Suppressor macrophage (primary cell): ENCODE data around the gene LAMA3.
A peak's percentile ranks its signal among the peaks of the same experiment; 100 is the strongest.

Experiments
- DNase-seq, 4 experiments: peaks; one replicate each; pipeline ENCODE4 v3.0.0-alpha.2; 2020 to 2022

LAMA3 gene

DNA sequence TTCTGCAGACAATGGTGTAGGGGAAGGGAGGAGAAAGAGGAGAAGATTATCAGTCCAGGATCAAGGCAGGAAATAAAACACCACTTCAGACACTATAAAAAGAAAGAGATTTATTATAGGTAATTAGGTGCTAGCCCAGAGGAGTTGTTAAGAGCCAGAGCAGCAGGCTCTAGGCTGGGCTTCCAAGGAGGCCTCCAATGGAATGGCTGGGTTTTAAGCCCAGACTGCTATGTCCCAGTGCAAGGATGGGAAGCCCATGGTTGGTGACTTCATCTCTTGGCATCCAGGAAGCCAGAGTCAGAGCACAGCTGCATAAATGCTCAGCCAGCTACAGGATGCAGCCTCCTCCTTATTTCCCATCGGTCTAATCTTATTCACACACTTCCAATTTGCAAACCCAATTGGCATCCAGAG, 95.6 kb downstream of the LAMA3 start:
- no peak for DNase-seq

DNA sequence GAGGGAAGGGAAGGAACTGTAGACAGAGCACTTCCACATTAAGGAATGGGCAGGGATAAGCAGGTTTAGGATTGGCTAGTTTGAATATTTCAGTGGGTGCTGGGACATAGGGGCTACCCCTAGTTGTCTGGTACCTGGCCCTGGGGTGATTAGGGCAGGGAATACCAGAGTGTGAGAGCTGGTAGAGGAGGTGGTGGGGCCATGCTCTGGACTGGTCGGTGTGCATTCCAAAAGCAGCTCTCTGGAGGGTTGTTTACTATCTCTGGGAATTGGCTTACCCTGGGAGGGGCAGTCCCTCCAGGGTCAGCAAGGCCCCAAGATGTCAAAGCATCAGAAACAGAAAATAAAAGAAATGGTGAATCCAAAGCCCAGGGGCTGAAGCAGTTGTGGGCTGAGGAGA, 103.8 kb downstream of the LAMA3 start:
- DNase-seq, result no peak

DNA sequence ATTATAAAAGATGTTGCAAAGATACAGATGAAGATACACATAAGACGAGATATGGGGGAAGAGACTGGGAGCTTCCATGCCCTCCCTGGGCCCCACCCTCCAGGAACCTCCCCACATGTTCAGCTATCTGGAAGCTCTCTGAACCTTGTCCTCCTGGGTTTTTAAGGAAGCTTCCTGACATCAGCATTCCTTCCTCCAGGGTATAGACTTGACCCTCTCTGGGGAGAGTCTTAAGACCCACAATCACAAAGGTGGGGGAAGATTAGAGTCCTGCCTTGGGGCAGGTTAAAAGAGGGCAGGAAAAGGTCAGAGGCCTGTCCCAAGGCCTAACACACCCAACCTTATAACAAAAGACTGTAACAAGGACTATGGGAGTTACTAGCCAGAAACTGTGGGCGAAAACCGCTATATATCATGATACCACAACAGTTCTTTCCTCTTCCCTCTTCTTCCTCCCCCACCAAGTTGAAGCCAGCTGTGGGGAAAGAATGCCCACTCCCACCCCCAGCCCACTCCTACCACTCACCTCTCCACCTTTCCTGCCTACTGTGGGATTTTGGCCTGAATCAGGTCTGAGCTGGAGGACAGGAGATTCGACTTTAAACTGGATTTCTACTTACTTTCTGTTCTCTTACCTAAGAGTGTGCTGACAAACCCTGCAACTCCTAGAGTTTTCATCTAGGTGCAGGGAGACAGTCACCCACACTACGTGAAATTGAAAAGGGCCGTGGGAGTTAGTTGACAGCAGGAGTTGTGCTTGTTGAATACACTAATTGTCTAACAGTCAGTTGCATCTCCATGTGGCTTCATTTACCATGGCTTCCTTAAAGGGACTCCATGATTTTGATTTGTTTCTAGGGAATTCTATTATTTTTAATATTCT, 105.0 kb downstream of the LAMA3 start:
- DNase-seq, result peak in 1 of 4 experiments; percentile 11

DNA sequence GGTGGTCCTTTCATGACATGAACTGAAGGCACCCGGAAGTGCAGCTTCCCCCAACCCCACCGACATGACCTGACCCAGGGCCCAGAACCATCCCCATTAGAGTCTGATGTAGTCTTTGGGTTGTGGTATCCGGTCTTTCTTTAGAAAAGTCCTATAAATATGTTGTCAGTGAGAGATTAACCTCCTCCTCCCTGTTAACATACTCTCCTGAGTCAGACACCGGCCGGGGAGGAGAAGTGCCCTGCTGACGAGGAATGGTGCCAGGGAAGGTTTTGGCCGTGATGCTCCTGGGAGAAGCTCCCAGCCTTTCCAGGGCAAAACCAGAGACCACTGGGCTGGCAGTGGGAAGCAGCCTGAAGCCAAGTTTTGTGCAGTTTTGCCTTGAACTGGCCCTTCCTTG, 109.0 kb downstream of the LAMA3 start:
- no peak for DNase-seq

DNA sequence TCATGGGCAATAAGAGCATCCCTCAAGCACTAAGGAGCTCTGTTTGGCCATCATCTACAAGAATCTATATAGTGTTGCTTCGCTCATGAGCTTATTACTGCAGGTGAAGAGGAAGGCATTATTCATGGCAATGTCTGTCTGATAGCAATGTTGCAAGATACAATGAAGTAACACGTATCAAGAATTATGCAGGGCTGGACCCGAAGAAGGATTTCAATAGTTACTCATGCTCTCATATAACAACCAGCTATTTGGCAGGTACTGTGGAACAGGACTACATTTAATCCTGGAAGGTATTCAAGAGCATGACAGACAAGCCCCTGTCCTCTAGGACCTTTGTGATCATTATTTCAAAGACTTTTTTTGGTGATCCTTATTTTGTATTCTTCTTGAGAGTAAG, 109.6 kb downstream of the LAMA3 start:
- DNase-seq, result no peak

DNA sequence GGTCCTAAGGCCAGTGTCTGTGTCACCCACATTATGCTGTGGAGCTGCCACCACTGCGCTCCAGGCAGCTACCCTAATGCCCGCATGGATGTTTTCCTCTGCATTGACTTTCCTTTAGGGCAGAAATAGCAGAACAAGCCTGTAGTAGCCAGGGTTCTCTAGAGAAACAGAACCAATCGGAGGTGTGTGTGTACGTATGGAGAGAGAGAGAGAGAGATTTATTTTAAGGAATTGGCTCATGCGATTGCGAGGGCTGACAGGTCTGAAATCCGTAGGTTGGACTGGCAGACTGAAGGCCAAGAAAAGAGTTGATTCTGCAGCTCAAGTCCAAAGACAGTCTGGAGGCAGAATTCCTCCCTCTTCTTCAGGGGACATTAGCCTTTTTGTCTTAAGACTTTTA, 110.3 kb downstream of the LAMA3 start:
- no peak for DNase-seq

DNA sequence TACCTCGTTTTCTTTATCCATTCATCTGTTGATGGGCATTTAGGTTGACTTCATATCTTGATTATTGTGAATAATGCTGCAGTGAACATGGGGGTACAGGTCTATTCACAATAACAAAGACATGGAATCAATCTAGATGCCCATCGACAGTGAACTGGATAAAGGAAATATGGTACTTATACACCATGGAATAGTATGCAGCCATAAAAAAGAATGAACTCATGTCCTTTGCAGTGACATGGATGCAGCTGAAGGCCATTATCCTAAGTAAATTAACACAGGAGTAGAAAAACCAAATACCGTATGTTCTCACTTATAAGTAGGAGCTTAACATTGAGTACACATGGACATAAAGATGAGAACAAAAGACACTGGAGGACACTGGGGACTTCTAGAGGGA, 111.6 kb downstream of the LAMA3 start:
- DNase-seq, result no peak

DNA sequence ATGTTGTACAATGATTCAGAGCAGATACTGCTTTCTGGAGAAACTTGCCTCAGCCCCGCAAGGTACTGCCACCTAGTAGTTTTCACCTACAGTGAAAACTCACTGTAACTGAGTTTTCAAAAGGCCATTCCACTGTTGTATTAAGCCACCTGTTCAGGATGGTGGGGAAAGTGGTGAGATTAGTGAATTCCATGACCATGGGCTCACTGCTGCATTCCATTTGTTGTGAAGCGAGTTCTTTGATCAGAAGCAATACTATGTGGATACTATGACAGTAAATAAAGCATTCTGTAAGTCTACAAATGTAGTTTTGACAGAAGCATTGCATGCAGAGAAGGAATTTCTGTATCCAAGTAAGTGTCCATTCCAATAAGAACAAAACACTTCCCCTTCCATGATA, 113.6 kb downstream of the LAMA3 start:
- no peak for DNase-seq

DNA sequence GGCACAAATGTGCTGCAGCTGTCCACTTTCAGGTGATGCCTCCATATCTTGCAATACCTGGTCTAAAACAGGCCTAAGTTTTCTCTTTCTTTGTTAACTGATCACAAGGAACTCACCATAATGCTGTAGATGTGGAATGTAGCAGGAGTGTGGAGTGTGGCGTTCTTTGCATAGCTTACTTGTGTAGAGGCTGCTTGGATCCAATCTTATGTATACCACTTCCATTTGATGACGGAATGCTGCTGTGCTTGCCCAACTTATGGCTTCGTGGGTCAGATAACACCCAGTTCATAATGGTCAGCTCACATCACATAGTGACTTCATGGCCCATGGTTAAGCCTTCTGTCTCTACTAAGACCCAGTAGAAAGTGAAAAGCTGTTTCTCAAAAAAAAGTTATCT, 114.5 kb downstream of the LAMA3 start:
- no peak for DNase-seq

DNA sequence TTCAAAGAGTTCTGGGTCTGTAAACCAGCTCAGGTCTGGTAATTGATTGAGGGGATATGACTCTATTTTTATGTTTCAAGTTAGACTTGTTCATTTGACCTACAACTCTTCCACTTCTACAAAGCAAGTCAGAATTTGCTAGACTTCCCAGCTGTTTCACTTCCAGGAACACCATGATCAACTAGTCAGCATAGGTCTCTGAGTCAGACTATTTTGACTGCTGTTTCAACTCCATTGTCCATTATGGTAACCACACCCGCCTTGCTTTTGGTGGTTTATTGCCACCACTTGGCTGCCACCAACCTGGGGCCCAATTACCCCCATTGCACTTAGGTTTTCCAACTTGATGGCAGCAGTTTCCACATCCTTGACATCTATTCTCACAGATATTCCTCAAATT, 116.6 kb downstream of the LAMA3 start:
- no peak for DNase-seq

DNA sequence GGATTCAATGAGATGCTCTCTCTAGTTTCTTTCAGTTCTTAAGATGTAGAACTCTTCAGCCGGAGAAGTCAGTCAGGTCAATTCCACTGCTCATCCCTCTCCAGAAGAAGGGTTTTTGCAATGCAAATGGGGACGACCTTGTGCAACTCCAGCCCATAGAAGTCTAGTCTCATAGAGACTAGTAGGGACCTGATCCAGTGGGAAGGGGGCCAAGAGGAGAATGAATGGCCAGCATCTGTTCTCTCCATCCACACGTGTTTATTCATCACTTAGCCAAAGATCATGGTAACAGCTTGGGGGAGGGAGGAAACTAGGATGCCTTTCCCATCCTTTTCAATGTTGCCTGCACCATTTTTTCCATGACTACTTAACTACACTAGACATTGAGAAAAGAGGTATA, 120.2 kb downstream of the LAMA3 start:
- DNase-seq, result no peak

DNA sequence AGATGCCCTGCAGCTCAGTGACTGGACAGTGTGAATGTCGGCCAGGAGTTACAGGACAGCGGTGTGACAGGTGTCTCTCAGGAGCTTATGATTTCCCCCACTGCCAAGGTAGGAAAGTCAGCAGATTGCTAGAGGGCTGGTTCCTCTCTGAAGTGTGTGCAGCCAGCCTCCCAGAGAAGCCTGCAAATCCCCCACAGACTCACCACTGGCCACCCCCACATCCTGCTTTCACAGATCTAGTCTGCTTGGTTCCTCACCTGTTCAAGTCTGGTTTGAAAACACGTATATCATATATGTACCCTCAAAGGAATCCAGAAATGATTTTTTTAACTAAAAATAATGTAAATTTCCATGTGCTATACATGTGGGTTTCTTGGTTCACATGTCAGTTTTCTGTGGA, 121.1 kb downstream of the LAMA3 start:
- DNase-seq, result no peak

DNA sequence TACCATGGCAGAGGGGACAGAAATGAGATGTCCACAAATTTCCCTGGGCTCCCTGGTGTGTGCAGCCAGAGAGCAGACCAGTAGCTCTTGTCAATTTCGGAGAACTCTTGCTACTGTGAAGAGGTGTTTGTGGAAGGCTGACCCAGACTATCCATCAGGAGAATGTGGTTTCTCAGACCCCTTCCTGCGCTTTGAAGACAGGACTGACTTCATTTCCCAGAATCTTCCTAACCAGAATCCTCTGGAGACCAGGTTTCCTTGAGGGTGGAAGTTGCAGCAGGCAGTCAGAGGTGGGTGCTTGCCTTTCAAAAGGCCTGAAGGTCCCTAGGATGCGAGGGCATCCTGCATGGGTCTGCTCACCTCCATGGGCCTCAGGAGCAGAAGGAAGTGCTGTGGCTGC, 121.9 kb downstream of the LAMA3 start:
- no peak for DNase-seq

DNA sequence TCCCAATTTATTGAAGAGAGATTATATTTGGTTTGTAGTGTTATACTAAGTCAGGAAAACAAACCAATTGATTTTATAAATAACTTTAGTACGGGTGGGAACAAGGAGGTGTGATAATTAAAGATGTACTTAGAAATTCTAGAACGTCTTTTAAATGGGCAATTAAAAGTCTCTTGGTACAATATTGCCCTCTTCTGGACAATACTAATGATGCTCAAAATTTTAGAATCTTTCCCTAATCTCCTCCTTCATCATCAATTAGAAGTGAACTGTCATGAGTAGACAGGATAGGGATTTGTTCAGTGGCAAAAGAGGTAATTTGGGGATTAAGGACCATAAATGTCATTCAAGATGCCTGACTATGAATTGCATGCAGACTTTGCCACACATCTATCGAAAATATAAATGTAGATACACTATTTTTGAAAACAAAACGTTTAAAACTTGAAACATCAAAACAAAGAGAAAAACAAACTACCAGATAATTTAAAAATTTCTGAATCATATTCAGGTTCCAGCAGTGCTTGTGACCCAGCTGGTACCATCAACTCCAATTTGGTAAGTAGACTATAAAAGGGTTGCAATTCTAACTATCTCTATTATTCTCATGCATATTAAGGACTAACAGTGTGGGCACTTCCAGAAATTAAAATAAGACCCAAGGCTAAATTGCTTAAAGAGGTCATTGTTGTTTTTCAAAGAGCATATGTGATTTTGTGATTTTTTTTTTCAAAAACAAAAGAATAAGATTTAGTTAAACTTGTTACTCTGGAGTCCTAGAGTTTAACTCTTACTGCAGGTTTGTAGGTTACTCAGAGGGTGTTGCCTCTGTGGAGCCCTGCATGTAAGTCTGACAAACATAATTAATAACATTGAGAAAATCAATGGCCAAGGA, 123.5 kb downstream of the LAMA3 start:
- peak in 2 of 4 experiments; percentile 55 to 68 for DNase-seq

DNA sequence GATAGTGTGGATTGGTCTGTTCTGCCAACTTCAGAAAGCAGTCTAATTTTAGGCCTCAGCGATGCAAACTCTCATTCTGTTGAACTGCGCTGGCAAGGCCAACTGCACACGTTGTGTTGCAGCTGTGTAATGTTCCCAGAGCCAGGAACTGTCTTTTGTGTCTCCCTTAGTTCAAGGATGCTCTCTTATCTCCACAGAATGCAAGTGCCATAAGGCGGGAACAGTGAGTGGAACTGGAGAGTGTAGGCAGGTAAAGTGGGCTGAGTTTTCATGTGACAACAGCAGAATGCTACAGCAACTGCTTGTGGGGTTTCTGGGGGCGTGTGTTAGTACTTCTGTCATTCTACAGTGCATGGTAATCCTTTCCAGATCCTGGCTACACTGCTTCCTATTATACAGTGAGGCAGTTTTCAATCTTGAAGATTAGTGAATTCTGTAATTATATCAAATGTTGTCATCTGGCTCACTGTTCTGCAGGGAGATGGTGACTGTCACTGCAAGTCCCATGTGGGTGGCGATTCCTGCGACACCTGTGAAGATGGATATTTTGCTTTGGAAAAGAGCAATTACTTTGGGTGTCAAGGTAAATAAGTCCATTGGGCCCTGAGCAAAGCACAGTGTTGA, 125.8 kb downstream of the LAMA3 start:
- peak in 3 of 4 experiments; percentile 44 to 57 (median 55) for DNase-seq

DNA sequence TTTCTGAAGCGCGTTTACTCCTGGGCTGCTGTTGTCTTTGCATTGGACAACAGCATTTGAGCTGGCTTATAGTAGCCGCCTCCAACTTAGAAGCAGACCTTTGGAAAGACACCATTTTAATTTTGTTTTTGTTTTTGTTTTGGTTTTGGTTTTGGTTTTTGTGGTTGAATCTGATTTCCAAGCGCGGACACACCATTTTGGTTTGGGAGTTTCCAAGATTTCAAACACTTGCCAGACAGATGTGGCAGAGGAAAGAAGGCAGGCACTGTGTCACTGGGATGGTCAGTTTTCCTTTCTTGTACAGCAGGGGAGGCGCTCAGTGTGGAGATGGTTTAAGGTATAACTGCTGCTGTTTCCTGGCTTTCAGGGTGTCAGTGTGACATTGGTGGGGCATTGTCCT, 126.8 kb downstream of the LAMA3 start:
- no peak for DNase-seq

DNA sequence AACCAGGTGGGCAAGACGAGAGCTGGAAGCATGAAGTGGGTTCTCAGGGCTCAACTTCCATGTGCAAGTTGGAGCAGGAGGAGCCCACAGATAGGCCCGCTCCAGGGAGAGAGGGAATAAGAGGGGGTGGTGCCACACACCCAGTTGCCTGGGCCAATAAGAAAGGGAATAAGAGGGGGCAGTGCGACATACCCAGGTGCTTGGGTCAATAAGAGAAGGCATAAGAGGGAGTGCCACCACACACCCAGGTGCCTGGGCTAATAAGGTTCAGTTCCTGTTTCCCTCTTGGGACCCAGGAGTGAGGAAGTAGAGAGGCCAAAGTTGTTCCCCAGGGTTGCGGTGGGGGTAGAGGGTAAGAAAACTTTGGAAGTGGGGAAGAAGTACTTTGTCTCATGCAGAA, 127.5 kb downstream of the LAMA3 start:
- peak in 1 of 4 experiments; percentile 19 for DNase-seq

DNA sequence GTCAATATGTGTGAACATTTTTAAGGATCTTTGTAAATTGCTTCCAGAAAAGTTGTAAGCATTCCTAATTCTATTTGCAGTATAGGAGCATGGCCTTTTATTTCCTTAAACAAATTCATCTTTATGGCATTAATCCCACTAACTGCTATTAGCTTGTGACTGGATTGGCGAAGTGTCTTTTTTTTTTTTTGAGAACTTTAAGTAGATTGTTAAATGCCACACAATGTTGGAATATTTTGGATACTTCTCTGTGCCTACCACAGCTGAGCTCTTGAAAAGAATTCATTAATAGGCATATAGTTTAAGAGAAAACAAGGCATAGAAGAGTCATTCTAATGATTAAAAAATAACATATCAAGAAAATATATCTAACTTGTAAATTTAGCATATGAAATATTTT, 129.7 kb downstream of the LAMA3 start:
- DNase-seq, result no peak

DNA sequence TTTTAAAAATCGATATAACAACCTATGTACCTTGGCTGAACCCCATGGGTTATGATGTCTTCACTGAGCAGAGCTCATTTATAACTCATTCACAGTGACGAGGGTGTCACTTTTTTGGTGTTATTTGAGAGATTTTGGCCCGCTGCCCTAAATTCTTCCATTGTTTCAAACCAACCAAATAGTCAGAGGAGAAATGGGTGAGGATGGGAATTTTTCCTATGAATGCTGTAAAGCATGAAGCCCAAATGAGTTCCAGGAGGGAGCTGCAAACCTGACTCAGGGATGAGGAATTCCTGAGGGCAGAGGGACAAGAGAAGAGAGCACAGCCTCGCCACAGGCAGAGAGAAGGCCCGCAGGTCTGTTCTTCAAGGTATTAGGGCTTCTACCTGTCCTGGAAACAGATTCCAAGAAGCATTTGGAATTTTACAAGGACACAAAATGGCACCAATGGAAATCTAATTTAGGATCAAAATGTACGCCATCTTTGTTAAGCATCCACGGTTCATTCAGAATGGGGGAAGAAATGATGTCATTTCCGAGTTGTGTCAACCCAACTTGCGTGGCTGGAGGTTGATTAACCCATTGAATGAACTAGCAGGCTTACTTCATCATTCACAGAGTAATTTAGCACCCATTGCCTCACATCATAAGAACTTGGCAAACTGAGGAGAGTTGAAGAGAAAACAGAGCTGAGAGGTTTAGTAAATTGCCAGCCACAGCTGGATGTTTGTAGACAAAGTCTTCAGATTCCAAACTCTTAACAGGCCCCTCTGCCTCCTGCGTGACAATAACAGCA, 133.5 kb downstream of the LAMA3 start:
- DNase-seq, result no peak

DNA sequence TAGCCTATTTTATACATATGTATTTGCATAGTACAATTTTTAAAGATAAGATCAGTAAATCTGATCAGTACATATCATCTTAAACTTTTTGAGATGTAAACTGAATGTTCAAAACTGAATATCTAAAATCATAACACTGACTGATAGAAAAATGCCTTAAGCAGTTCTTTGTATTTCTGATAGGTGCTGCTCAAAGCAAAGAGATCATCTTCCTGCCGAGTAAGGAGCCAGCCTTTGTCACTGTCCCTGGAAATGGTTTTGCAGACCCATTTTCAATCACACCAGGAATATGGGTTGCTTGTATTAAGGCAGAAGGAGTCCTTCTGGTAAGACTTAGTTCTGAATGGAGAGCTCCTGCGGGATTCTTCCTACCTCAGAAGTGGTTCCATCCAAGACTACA, 135.0 kb downstream of the LAMA3 start:
- no peak for DNase-seq

DNA sequence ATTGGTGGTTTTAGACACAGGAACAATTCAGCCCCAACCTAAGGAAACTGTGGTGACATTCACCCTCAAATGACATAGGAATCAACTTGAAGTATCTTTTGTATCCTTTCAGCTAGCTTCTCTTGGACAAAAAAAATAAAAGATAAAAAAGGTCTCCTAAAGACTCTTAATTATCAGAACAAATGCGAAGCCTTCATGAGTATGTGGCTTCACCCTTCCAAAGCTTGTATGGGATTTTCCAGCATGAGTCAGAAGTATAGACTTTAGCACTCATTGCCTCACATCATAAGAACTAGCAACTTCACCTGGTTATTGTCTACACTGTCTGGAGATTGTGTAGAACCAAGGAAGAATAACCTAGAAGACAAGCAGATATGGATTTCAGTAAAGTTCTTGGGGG, 135.4 kb downstream of the LAMA3 start:
- no peak for DNase-seq

DNA sequence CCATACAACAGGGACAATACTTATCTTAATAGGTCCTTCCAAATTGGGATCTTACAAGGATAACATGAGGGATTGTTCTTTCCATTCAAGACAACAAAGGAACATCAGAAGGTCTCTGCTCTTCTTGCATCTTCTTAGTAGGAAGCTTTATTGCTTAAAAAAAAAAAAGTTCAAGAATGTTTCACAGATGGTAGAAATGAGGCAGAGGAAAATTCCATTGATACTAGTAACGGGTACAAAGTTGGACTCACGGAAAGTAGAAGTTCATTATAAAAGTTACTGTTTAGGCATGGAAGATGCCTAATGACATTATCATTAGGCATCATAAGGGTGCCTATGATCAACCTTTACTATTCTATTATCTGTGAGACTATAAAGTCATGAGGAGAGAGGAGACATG, 136.2 kb downstream of the LAMA3 start:
- DNase-seq, result no peak
